Effector memory CD4-positive, alpha-beta T cell (primary cell): ENCODE measurements around the gene RNF112.

Experiments used
- DNase-seq, 3 donors: peaks; one replicate each; pipeline ENCODE4 v3.0.0-alpha.2; 2020
- H3K27ac ChIP-seq: 2 replicates; pipeline ENCODE4 v1.7.0; 2013; ENCODE audit warnings: mild to moderate bottlenecking, low read length, moderate library complexity; ENCODE audit not compliant: insufficient read depth, poor library complexity, severe bottlenecking
- H3K27me3 ChIP-seq: replicated peaks from 2 replicates; pipeline ENCODE4 v1.7.0; 2013; ENCODE audit warnings: mild to moderate bottlenecking, low read length; ENCODE audit not compliant: insufficient read depth, control insufficient read depth, poor library complexity, severe bottlenecking
- H3K36me3 ChIP-seq: 2 replicates; pipeline ENCODE4 v1.7.0; 2013; ENCODE audit warnings: mild to moderate bottlenecking, low read length, moderate library complexity; ENCODE audit not compliant: control insufficient read depth, insufficient read depth
- H3K4me1 ChIP-seq: 2 replicates; pipeline ENCODE4 v1.7.0; 2013; ENCODE audit warnings: low read length, mild to moderate bottlenecking; ENCODE audit not compliant: control insufficient read depth, insufficient read depth, poor library complexity, severe bottlenecking
- H3K4me3 ChIP-seq: 2 replicates; pipeline ENCODE4 v1.7.0; 2013; ENCODE audit warnings: low read length, low read depth, mild to moderate bottlenecking; ENCODE audit not compliant: insufficient read depth, poor library complexity, severe bottlenecking
- H3K9me3 ChIP-seq: 2 replicates; pipeline ENCODE4 v1.7.0; 2013; ENCODE audit warnings: mild to moderate bottlenecking, low read length, moderate library complexity; ENCODE audit not compliant: control insufficient read depth

Gene RNF112

DNA sequence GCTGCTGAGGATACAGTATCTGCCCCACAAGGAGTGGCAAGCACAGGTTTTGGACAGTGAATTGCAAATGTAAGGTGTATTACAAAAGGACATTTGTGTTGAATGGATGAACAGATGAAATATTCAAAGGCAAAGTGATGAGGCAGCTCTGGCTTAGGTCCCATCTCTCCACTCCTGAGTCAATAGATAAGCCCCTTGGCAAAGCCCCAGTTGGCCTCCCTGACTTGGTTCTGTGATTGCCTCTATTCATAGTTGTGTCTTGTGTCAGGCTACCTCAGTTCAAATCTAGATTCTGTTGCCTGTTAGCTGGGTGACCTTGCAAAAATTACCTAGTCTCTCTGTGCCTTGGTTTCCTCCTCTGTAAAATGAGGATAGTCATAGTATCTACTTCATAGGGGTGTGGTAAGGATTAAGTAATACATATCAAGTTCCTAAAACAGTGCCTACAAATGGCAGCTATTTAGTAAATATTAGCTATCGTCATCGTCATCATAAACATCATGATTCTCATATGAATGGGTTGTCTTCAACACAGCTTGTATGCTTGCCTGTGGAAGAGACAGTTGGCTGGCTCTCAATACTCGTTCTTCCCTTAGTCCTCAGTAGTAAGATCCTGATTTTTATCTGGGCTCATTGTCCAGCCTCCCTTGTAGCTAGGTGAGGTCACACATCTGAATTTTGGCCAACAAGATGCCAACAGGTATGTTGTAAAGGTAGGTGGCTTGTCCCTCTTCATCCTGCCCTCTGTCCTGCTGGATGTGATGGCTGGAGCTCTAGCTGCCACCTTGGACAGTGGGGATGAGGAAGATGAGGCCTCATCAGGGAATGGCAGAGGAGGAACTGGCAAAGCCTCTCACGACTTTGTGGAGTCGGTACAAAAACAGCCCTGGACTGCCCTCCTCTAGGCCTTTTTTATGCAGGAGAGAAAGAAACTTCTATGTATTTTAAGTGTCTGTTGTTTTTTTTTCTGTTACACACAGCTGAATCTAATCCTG is 21.9 kb upstream of the RNF112 start:
- no peak for DNase-seq
- Histone ChIP-seq H3K4me3 (no peak overlapping the region), H3K4me1 (no peaks in the 10 kb centered on the region)

DNA sequence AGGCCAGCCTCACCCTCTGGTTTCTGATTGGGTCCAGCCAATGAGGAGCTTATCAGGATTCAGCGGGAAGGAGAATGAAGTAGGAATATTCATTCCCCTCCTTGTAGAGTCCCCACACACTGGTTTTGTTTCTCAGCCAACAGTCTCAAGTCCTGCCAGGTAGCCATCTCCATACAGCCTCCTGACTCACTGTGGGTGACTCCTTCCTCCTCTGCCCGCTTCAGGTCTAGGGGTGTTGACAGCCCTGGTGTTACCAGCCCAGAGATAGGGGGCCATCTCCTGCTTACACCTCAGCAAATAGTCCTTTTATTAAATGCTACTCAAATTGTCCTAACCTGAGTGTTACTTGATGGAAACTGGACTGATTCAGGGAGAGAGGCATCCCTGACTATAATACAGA is 20.1 kb upstream of the RNF112 start:
- no peaks in the 10 kb centered on the region for H3K4me1 ChIP-seq

More for the DNA sequence above, 21.9 kb upstream of the RNF112 start:
- H3K27me3 ChIP-seq: no peaks in the 10 kb centered on the region
- no peaks in the 10 kb centered on the region for H3K36me3 ChIP-seq
- no peaks in the 10 kb centered on the region for H3K9me3 ChIP-seq
- no peak overlapping the region for H3K27ac ChIP-seq

DNA sequence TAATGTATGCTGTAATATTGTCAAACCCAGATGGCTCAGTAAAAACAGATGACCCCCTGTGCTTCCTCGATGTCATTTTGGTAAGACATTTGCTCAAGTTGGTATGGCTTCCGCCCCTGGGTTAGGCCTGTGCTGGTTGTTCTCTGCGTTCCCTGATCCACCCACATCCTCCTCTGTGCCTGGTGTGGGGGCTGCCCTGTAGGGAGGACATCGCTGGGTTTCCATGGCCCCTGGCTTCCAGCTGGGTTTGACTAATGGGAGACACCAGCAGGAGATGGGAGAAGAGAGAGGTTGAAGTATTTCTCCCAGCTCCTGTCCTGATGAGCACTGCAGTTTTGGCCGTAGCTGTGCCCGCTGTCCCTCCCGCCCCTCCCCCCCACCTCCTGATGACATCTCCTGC is 19.6 kb upstream of the RNF112 start:
- no peaks in the 10 kb centered on the region for H3K27me3 ChIP-seq
- H3K4me1 ChIP-seq: no peaks in the 10 kb centered on the region

More for the DNA sequence above, 20.1 kb upstream of the RNF112 start:
- H3K36me3 ChIP-seq: no peaks in the 10 kb centered on the region
- no peak overlapping the region for H3K4me3 ChIP-seq
- no peak overlapping the region for H3K27ac ChIP-seq
- no peak for DNase-seq
- H3K27me3 ChIP-seq: no peaks in the 10 kb centered on the region
- no peaks in the 10 kb centered on the region for H3K9me3 ChIP-seq

DNA sequence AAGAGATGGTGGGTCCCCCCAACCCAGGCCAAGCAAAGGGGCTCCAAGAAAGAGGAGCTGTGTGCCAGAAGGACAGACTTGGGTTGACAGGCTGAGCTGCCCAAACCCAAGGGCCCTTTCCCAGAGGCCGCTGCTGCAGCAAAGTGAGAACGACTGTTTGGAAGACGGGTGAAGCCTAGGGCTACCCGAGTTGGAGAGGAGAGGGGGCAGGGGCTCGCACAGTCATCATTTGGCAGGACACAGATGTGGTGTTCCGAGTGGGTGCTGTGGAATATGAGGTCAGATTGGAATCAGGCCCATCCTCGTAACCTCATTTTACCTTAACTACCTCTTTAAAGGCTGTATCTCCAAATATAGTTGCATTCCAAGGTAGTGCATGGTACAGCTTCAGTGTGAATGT is 18.7 kb upstream of the RNF112 start:
- no peak overlapping the region for H3K27ac ChIP-seq
- H3K4me1 ChIP-seq: no peaks in the 10 kb centered on the region
- no peaks in the 10 kb centered on the region for H3K27me3 ChIP-seq
- H3K4me3 ChIP-seq: no peak overlapping the region
- H3K9me3 ChIP-seq: no peaks in the 10 kb centered on the region
- DNase-seq: no peak
- H3K36me3 ChIP-seq: no peaks in the 10 kb centered on the region

More for the DNA sequence above, 19.6 kb upstream of the RNF112 start:
- no peak for DNase-seq
- Histone ChIP-seq H3K4me3 (no peak overlapping the region), H3K9me3 (no peaks in the 10 kb centered on the region), H3K27ac (no peak overlapping the region), H3K36me3 (no peaks in the 10 kb centered on the region)

DNA sequence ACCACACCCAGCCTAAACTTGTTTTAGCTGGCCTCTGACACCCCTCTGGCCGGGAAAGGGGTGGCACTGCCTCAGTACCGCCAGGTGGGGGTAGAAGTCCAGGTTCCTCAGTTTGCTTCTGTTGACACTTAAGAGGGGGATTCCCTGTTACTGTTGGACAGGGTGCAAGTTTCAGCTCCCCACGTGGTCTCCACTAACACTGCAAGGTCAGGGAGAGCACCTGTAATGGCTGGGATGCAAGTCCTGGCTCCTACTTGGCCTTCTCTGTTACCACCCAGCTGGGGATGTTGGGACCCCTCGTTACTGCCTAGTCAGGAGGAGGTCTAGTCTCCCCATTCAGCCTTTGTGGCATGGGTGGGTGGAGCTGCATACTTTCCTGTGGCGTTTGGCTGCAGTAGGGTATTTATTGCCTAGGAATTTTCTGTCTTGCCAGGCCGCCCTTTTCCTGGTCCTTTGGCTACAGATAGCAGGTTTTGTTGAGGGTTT is 13.4 kb upstream of the RNF112 start:
- H3K36me3 ChIP-seq: no peaks in the 10 kb centered on the region
- no peaks in the 10 kb centered on the region for H3K4me1 ChIP-seq
- H3K27ac ChIP-seq: no peak overlapping the region
- no peak overlapping the region for H3K4me3 ChIP-seq
- no peaks in the 10 kb centered on the region for H3K27me3 ChIP-seq
- no peak for DNase-seq
- H3K9me3 ChIP-seq: no peaks in the 10 kb centered on the region

DNA sequence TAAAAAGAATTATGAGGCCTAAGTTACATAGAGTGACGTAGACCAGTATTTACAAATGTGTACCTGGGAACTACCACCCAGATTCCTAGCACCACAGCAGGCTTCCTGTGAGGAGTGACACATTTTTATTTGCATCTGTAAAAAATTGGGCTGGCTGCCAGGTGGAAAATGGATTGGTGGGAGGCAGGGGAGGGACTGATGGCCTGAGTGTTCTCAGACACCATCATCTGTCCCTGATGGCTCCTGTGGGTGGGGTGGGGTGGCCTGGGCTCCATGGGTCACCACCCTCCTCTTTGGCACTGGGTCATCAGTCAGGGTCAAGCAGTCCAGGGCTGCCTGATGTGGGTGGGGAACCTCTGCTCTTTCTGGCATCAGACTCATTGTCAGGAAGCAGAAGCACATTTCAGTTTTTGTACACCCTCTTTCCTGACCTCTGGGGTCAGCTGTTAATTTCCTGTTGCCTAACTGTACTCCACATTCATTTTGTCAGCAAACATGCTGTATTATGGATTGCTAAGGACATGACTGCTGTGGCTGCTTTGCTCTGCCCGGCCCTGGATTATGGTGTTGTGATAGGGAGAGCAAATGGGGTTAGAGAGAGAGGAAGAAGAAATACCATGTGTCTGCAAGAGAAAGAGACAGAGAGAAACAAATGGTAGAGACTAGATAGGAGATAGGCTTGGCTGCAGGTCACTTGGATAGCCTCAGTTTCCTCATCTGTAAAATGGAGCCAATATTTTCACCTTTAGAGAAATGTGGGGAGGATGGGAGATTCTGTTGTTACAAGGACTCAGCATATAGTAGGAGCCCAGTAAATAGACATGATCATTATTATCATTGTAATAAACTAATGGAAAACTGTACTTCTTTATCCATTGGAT is 12.5 kb upstream of the RNF112 start:
- H3K9me3 ChIP-seq: no peaks in the 10 kb centered on the region
- no peak overlapping the region for H3K27ac ChIP-seq
- DNase-seq: no peak
- H3K4me1 ChIP-seq: no peaks in the 10 kb centered on the region
- H3K4me3 ChIP-seq: no peak overlapping the region
- no peaks in the 10 kb centered on the region for H3K36me3 ChIP-seq
- H3K27me3 ChIP-seq: no peaks in the 10 kb centered on the region

DNA sequence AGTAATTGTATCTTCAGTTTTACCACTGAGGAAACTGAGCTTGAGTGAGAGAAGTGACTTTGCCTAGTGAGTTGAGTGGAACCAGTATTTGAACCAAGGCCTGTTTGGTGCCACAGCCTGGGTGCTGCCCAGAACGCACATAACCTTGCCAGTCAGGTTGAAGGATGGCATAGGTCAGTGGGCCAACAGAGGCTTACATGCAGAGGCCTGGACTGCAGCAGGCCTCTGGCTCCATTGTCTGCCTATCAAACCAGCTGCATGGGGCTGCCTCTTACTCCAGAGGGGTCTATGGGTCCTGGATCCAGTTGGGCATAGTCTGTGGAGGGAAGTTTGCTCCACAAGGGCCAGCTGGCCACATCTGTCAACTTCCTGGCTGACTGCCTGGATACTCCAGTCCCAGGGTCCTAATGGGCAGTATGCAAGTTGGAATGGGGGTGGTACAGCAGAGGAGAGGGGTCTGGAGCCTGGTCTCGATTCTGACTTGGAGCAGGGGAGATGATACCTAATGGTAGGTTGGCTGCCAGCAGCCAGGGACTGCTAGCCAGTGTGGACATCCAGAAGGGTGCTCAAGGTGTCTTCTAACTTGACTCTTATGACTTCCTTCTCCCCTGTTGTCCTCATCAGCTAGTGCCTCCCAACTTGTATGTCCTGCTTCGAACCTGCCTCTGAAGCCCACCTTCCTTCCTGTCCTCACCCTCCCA is 11.1 kb upstream of the RNF112 start:
- H3K4me3 ChIP-seq: no peak overlapping the region
- H3K4me1 ChIP-seq: no peaks in the 10 kb centered on the region
- H3K36me3 ChIP-seq: no peaks in the 10 kb centered on the region
- no peak overlapping the region for H3K27ac ChIP-seq
- DNase-seq: no peak
- H3K27me3 ChIP-seq: no peaks in the 10 kb centered on the region
- H3K9me3 ChIP-seq: no peaks in the 10 kb centered on the region

DNA sequence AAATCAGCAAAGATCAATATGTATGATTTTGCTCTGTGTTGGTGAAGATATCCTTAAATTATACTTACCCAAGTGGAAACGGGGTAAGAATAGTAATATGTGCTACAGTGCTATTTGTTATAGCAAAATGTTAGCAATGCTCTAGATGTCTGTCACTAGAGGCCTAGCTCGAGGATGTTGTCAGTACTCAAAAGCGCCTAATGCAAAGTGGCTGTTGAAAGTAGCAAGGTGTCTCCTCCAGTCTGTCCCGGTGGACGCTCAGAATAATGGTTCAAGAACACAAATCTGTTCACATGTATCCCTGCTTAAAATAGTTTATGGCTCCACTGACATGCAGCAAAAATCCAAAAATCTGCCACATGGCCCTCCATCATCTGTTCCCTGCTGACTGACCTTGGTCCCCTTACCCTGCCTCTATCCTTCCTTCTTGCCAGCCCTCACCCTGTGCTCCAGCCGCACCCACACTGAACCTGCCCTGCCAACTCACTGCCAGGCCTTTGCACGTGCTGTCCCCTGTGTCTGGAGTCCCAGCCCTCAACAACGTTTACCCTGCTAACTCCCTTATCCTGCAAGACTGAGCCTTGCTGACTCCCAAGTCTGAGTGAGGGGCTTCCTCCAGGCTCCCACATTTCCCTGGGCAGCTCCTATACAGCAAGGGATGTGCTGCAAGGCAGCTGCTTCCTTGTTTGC is 9.6 kb upstream of the RNF112 start:
- H3K27me3 ChIP-seq: no peaks in the 10 kb centered on the region
- no peak overlapping the region for H3K27ac ChIP-seq
- H3K4me3 ChIP-seq: no peak overlapping the region
- no peak for DNase-seq
- no peaks in the 10 kb centered on the region for H3K9me3 ChIP-seq
- no peaks in the 10 kb centered on the region for H3K4me1 ChIP-seq
- H3K36me3 ChIP-seq: no peaks in the 10 kb centered on the region

DNA sequence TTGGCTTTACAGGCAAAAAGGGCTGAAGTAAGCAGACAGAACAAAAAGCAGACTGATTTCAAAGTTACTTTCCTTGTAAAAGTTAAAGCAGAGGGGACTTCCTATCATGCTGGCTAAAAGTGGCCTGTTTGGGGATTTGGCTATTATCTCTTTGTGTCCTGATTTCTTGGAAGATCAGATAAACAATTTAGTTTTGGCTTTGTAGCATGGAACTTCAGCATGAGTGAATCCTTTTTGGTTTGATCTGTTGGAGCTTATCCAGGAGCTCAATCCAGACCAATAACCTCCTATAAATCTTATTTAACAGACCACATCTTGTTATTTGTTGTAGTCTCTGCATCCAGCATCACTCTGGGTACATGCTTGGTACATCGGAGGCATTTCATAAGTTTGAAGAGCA is 8.9 kb upstream of the RNF112 start:
- no peak overlapping the region for H3K4me3 ChIP-seq
- H3K27ac ChIP-seq: no peak overlapping the region
- H3K36me3 ChIP-seq: no peaks in the 10 kb centered on the region
- H3K27me3 ChIP-seq: no peaks in the 10 kb centered on the region
- H3K9me3 ChIP-seq: no peaks in the 10 kb centered on the region
- H3K4me1 ChIP-seq: no peaks in the 10 kb centered on the region
- DNase-seq: no peak
